SW 1271 (cell line): ENCODE measurements around the gene CHMP4B.
A peak's percentile ranks its signal among the peaks of the same experiment; 100 is the strongest.

Source experiments
- DNase-seq, 2 experiments: peaks; one replicate each; lab custom pipeline; 2025; lab: John Stamatoyannopoulos, UW

Gene CHMP4B

GRCh38 chr20:33810885-33811775, at the start of gene CHMP4B:
Gene CHMP4B, plus strand, starts transcription at chr20:33811348. Its CDS starts 121 bp downstream, at chr20:33811469.
- peak; percentile 100 for DNase-seq

GRCh38 chr20:33761698-33762250, 49.4 kb upstream of the CHMP4B start:
- DNase-seq, result no peak

- DNase-seq, result no peak
Measured at GRCh38 chr20:33765099-33765498, 46.0 kb upstream of the CHMP4B start.

- no peak for DNase-seq
Measured at GRCh38 chr20:33765592-33765991, 45.6 kb upstream of the CHMP4B start.

- DNase-seq, result no peak
Measured at GRCh38 chr20:33766686-33767085, 44.5 kb upstream of the CHMP4B start.

GRCh38 chr20:33767777-33768138, 43.4 kb upstream of the CHMP4B start:
- no peak for DNase-seq

GRCh38 chr20:33769043-33769442, 42.1 kb upstream of the CHMP4B start:
- no peak for DNase-seq

- no peak for DNase-seq
Measured at GRCh38 chr20:33770005-33770404, 41.1 kb upstream of the CHMP4B start.

GRCh38 chr20:33771938-33772337, 39.2 kb upstream of the CHMP4B start:
- no peak for DNase-seq

- no peak for DNase-seq
Measured at GRCh38 chr20:33772439-33772838, 38.7 kb upstream of the CHMP4B start.

GRCh38 chr20:33773412-33774089, 37.6 kb upstream of the CHMP4B start:
- no peak for DNase-seq

GRCh38 chr20:33777816-33778215, 33.3 kb upstream of the CHMP4B start:
- DNase-seq, result no peak

GRCh38 chr20:33781133-33781532, 30.0 kb upstream of the CHMP4B start:
- DNase-seq, result no peak

- DNase-seq, result no peak
Measured at GRCh38 chr20:33781945-33782344, 29.2 kb upstream of the CHMP4B start.

- DNase-seq, result no peak
Measured at GRCh38 chr20:33783256-33783655, 27.9 kb upstream of the CHMP4B start.

- no peak for DNase-seq
Measured at GRCh38 chr20:33783818-33784217, 27.3 kb upstream of the CHMP4B start.

- DNase-seq, result no peak
Measured at GRCh38 chr20:33784225-33784624, 26.9 kb upstream of the CHMP4B start.

GRCh38 chr20:33785503-33785902, 25.6 kb upstream of the CHMP4B start:
- DNase-seq, result no peak

GRCh38 chr20:33787253-33787891, 23.8 kb upstream of the CHMP4B start:
- DNase-seq, result no peak

- no peak for DNase-seq
Measured at GRCh38 chr20:33788351-33789049, 22.6 kb upstream of the CHMP4B start.

- peak; percentile 100 for DNase-seq
Measured at GRCh38 chr20:33789109-33789857, 21.9 kb upstream of the CHMP4B start.
